Stimulated activated CD4-positive, alpha-beta T cell treated with anti-CD3 and anti-CD28 coated beads, TNF-alpha, amount 100 ng/mL, for 48 hours (primary cell): ENCODE results near the gene SEMA3A.
"Not testable (repeated sequence)": the region's sequence is repeated elsewhere in the genome, so short reads cannot be mapped to it uniquely, and the experiment has no call there.

Experiments used
- DNase-seq, 3 donors: peaks; one replicate each; pipeline ENCODE4 v3.0.0-alpha.2; 2020; ENCODE audit warnings: low read depth in 3 of 3

Gene SEMA3A

GRCh38 chr7:84108787-84109186 is 85.8 kb downstream of the SEMA3A start:
- DNase-seq, result no peak

GRCh38 chr7:84108119-84108518 is 86.5 kb downstream of the SEMA3A start:
- no peak for DNase-seq

GRCh38 chr7:84107259-84107658 is 87.3 kb downstream of the SEMA3A start:
- DNase-seq, result no peak

GRCh38 chr7:84106291-84106690 is 88.3 kb downstream of the SEMA3A start:
- DNase-seq, result no peak

- no peak for DNase-seq
Observed at GRCh38 chr7:84105586-84105985, 89.0 kb downstream of the SEMA3A start.

GRCh38 chr7:84104826-84105225 is 89.8 kb downstream of the SEMA3A start:
- no peak for DNase-seq

GRCh38 chr7:84102213-84102612 is 92.4 kb downstream of the SEMA3A start:
- no peak for DNase-seq

- DNase-seq, result no peak
Observed at GRCh38 chr7:84100866-84101265, 93.7 kb downstream of the SEMA3A start.

GRCh38 chr7:84095971-84096370 is 98.6 kb downstream of the SEMA3A start:
- DNase-seq, result no peak

- DNase-seq, result no peak
Observed at GRCh38 chr7:84092207-84092606, 102.4 kb downstream of the SEMA3A start.

GRCh38 chr7:84091318-84091717 is 103.3 kb downstream of the SEMA3A start:
- no peak for DNase-seq

GRCh38 chr7:84088802-84089201 is 105.8 kb downstream of the SEMA3A start:
- no peak for DNase-seq

GRCh38 chr7:84085998-84086397 is 108.6 kb downstream of the SEMA3A start:
- DNase-seq, result no peak

- no peak for DNase-seq
Observed at GRCh38 chr7:84085147-84085546, 109.4 kb downstream of the SEMA3A start.

GRCh38 chr7:84083846-84084245 is 110.7 kb downstream of the SEMA3A start:
- no peak for DNase-seq

- DNase-seq, result no peak
Observed at GRCh38 chr7:84081973-84082522, 112.5 kb downstream of the SEMA3A start.

- DNase-seq, result no peak
Observed at GRCh38 chr7:84077336-84077735, 117.3 kb downstream of the SEMA3A start.

- no peak for DNase-seq
Observed at GRCh38 chr7:84076219-84076618, 118.4 kb downstream of the SEMA3A start.

- DNase-seq, result no peak
Observed at GRCh38 chr7:84073186-84073875, 121.3 kb downstream of the SEMA3A start.

- no peak for DNase-seq
Observed at GRCh38 chr7:84070770-84071169, 123.8 kb downstream of the SEMA3A start.

GRCh38 chr7:84069999-84070500 is 124.5 kb downstream of the SEMA3A start:
- DNase-seq, result no peak

GRCh38 chr7:84069033-84069432 is 125.6 kb downstream of the SEMA3A start:
- no peak for DNase-seq

- DNase-seq, result not testable (repeated sequence)
Observed at GRCh38 chr7:84062489-84062901, 132.1 kb downstream of the SEMA3A start.
